OCI-LY3 (cell line): ENCODE results near the gene MAP3K5.

Experiments
- CTCF ChIP-seq: fragments of 200-600, 300-600 bp; sonication (generic); IDR thresholded peaks from 2 replicates; pipeline ENCODE4 v1.5.1; 2014; ENCODE audit warnings: antibody characterized with exemption, low read length, low read depth
- EZH2phosphoT487 ChIP-seq: fragments of 200-600 bp; shearing (Covaris generic); IDR thresholded peaks from 2 replicates; pipeline ENCODE4 v1.6.1; 2018; ENCODE audit warnings: antibody characterized with exemption, mixed run types, low read depth

GRCh38 chr6:136779682-136780081, 12.6 kb downstream of the MAP3K5 start:
- TF ChIP-seq CTCF (no peak), EZH2phosphoT487 (no peak)
